Stimulated activated CD8-positive, alpha-beta memory T cell treated with anti-CD3 and anti-CD28 coated beads, Interleukin-15, amount 100 ng/mL, for 48 hours (primary cell): ENCODE results near the gene CNIH4.
"Not testable (repeated sequence)": the region's sequence is repeated elsewhere in the genome, so short reads cannot be mapped to it uniquely, and the experiment has no call there.

Experiments used
- DNase-seq, 2 donors: peaks; one replicate each; pipeline ENCODE4 v3.0.0-alpha.2; 2020; ENCODE audit warnings: low read depth in 2 of 2

CNIH4 gene

DNA sequence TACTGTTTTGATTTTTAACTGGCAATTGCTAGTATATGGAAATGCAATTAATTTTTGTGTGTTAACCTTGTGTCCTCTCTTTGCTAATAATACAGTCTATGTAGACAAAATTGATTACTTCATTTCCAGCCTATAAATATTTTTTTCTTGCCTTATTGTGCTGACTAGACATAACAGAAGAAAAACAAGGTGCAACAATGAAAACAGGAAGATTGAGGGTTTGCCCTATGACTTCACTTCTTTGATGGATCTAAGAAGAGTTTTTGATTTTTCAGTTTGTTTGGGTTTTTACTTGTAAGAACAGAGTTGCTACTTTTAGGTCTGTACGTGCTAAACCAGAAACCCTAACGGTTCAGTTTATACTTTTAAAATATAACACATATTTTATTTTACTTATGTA, 8.5 kb upstream of the CNIH4 start:
- DNase-seq, result no peak

DNA sequence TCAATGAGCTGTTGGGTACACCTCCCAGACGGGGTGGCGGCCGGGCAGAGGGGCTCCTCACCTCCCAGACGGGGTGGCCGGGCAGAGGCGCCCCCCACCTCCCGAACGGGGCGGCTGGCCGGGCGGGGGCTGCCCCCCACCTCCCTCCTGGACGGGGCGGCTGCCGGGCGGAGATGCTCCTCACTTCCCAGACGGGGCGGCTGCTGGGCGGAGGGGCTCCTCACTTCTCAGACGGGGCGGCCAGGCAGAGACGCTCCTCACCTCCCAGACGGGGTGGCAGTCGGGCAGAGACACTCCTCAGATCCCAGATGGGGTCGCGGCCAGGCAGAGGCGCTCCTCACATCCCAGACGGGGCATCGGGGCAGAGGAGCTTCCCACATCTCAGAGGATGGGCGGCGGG, 7.0 kb upstream of the CNIH4 start:
- not testable (repeated sequence) for DNase-seq

DNA sequence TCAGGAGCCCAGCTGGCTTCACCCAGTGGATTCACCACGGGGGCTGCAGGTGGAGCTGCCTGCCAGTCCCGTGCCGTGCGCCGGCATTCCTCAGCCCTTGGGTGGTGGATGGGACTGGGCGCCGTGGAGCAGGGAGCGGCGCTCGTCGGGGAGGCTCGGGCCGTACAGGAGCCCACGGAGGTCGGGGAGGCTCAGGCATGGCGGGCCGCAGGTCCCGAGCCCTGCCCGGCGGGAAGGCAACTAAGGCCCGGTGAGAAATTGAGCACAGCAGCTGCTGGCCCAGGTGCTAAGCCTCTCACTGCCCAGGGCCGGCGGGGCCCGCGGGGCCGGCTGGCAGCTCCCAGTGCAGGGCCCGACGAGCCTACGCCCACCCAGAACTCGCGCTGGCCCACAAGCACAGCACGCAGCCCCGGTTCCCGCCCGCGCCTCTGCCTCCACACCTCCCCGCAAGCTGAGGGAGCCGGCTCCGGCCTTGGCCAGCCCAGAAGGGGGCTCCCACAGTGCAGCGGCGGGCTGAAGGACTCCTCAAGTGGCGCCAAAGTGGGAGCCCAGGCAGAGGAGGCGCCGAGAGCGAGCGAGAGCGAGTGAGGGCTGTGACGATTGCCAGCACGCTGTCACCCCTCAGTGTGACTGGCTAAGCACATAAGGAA, 4.1 kb upstream of the CNIH4 start:
- not testable (repeated sequence) for DNase-seq

DNA sequence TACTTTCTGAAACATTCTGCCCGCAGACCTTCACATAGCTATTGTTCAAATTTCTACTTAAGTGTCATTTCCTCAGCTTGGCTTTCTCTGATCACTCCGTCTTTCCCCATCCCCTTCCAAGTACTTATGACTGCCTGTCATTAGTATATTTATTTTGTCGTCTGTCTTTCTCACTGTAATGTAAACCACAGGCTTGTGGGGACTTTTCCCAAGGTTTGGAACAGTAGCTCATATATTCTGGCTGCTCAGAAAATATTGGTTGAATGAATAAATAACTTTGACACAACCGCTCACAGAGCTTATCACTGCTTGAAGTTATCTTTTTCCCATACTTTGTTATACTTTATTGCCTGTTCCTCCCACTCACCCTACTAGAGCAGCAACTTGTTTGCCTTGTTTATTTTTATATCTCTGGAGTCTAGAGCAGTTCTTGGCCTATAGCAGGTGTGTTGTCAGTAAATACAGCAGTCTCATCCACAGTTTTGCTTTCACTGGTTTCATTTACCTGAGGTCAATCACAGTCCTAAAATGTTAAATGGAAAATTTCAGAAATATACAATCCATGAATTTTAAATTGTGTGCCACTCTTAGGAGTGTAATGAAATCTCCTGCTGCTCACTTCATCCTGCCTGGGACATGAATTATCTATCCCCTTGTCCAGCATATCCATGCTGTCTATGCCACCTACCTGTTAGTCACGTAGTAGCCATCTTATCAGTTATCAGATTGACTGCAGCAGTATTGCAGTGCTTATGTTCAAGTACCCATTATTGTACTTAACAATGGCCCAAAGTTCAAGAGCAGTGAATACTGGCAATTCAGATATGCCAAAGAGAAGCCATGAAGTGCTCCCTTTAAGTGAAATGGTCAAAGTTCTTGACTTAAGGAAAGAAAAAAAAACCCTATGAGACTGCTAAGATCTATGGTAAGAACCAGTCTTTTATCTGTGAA, 2.4 kb upstream of the CNIH4 start:
- DNase-seq, result no peak

DNA sequence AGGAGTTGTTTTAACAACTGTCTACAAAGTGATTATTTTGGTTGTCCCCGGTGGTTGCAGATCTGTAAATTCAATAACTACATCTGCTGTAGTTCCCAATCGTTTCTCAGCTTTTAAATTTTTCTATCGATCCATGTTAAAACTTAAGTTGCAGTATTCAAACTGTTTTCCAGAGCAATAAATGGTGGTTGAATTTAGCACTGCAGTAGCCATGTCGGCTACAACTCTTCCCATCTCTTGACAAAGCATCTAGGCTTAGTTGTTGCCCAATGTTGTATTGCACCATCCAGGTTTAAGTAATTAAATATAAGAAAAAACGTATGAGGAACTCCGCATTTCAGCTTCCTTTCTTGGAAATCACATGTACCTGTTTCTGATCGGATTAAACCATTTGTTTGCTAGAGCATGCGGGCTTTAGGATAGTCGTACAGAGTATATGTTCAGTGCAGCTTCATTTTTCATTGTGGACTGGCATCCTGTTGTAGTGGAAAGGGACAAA, 996 bp downstream of the CNIH4 start:
- DNase-seq, result no peak

DNA sequence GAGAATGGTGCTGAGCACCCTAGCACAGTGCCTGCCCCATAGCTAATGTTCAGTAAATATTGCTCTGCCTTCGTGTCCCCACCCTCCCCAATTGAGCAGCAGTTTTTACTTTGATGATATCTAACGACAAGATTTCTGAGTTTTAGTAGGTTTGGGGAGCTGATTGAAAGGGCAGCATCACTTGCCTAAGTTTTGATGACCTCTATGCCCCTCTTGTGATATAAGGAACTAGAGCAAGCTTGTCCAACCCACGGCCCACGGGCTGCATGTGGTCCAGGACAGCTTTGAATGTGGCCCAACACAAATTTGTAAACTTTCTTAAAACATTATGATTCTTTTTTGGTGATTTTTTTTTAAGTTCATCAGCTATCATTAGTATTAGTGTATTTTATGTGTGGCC, 1.6 kb downstream of the CNIH4 start:
- DNase-seq, result no peak

DNA sequence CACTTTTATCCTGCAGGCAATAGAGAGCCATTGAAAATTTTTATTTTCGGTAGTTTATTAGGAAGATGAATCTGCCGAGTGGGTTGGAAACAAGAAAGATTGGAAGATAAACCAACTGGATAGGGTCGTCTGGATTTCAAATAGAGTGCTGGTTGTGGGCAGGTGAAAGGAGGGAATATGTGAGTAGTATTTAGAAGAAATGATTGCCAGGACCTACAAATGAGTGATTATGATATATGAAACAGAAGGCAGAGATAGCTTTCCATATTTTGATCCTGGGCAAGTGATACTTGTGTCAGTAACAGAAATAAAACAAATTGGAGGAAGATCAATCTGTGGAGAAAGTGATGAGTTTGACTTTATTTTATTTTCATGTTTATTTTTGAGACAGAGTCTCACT, 2.5 kb downstream of the CNIH4 start:
- no peak for DNase-seq

DNA sequence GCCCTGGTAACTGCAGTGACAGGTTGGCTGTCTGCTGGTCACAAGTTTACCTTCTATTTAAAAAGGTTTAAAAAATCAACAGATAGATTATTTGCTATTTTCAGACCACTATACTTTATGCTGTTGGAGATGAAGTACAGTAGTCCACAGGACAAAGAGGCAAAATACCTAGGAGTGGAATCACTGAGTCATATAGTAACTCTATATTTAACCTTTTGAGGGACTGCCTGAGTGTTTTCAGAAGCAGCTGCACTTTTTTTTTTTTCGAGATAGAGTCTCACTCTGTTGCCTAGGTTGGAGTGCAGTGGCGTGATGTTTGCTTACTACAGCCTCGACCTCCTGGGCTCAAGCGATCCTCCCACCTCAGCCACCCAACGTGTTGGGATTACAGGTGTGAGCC, 11.7 kb downstream of the CNIH4 start:
- DNase-seq, result no peak

DNA sequence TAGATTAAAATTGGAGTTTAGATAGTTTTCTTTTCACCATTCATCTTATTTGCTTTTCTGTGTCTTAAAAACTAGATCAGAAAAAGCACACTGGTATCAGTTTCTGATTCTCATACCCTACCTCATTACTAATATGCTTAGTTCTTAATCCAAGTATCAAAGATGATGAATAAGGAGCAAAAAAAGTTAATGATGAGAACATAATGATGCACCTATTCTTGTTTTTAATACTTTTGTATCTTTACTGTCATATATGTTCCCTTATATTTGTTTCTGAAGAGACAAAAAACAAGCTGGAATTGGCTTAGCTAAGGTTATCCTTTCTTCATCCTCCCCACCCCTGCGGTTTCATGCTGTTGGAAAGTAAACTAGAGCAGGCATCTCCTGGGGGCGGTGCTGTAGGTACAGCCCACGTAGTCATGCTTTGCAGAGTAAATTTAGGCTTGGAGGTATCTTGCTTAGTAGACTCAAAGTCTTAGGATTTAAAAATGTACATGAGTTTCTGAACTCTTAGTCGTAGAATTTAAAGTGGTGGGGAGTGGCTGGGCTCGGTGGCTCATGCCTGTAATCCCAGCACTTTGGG, 16.4 kb downstream of the CNIH4 start:
- DNase-seq, result no peak

DNA sequence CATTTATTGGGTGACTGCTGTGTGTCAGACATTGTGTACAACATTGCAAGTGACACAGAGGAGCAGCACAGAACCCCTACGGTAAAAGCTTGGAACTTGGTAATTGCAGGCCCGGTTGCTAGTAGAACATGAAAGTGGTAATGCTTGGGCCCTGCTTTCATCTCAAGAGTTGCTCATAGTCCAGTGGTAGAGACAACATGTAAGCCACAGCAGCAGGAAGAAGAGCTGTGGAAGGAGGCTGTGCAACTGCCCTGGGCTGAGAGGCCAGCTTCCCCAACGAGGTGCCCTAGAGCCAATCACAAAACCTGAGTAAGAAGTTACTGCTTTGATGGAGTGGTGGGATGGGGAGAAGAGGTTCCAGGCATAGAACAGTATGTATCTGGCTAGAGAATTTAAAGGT, 18.4 kb downstream of the CNIH4 start:
- no peak for DNase-seq

DNA sequence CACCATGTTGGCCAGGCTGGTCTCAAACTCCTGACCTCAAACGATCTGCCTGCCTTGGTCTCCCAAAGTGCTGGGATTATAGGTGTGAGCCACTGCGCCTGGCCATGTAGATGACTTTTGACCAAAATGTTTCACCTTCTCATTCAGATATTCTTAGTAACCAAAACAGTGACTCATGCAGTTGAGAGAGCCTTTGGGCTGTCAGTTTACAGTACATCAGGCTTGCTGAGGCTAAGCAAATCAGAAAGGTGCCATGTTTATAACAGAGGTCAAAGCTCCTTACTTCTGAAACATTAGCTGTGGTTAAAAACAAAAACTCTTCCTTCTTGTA, 21.0 kb downstream of the CNIH4 start:
- DNase-seq, result peak in 1 of 2 donors; percentile 42

DNA sequence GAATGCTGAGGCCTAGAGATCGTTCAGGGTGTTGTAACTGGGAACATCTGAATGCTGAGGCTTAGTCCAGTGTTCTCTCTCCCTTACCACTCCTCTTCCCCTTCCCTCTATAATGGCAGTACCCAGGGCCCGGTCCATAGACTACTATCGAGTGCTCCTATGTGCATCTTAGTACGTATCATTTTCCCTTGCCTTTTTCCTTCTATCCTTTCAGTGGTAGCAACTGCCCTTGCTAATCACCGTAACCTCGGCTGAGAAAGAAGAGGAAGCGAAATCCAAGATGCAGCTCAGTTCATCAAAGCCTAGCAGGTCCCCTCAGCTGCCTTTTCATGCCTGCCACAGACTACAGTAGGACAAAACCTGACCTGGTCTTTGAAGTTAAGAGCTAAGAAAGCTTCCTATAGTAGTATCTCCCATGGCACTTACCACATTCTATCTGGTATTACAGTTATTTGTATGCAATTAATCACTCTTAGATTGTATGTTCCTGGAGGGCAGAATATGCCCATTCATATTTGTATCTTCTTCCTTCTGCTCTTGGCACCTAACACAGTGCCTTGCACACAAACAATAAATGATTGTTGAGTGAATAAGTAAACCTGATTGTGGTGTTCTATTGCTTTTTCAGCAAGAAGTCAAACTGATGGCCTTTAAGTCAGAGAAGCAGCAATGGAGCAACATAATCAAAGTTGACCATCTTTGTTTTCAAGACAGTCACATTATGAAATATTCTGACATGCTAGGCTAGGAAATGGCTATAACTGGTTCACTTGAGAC, 22.4 kb downstream of the CNIH4 start:
- no peak for DNase-seq

DNA sequence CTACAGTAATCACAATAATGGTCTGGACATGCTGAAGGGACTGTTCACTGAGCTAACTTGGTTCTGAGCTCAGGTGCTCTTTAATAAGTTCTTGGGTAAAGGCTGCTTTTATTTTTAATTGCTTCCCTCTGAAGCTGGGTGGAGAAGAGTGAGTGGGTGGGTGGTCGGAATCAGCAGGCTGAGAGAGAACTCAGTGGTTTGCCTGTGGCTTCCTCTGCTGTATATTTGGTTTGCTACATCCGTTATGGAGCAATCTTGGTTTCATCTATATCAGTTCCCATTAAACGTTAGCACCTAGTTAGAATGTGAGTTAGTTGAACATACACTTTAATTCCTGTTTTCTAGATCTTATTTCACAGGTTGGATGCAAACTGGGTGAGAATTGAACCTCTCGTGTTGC, 23.3 kb downstream of the CNIH4 start:
- DNase-seq, result peak; percentile 39 to 49

DNA sequence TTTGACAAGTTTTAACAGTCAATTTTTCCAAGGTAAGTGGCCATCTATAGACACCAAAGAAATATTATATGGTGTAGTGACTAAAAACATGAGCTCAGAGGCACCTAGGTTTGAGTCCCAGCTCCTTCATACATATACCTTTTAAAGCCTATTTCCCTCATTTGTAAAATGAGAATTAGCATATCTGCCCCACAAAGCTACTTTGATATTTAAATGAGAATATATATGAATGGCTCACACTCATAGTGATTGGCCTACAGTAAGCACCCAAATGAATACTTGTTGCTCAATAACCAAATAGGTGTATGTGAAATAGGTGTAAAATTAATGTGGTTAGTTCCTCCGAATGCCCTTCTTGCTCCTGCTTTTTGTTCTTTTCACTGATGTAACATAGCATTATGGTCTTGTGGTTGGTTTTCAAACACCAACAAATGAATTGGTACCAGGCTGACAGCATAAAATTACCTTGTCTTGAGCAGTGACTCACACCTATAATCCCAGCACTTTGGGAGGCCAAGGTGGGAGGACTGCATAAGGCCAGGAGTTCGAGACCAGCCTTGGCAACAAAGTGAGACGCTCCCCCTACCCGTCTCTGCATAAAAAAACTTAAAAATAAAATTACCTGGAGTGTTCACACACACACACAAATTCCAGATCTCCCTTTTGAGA, 25.3 kb downstream of the CNIH4 start:
- no peak for DNase-seq

DNA sequence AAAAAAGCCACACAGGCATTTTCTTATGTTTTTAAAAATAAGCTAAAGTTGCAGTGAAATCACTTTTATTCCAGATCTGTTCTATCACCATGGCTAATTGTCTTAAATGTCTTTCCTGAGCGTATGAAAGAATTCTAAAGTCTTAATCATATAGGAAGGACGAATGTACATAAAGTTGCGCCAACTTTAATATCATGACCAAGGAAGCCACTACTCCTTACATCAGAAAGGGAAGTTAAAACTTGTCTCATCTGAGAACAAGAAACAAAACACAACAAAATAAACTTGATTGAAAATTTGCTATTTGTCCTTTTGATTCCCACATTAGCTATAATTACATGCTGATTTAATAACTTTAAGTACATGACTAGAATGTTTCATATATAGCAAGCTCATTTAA, 26.5 kb downstream of the CNIH4 start:
- no peak for DNase-seq

DNA sequence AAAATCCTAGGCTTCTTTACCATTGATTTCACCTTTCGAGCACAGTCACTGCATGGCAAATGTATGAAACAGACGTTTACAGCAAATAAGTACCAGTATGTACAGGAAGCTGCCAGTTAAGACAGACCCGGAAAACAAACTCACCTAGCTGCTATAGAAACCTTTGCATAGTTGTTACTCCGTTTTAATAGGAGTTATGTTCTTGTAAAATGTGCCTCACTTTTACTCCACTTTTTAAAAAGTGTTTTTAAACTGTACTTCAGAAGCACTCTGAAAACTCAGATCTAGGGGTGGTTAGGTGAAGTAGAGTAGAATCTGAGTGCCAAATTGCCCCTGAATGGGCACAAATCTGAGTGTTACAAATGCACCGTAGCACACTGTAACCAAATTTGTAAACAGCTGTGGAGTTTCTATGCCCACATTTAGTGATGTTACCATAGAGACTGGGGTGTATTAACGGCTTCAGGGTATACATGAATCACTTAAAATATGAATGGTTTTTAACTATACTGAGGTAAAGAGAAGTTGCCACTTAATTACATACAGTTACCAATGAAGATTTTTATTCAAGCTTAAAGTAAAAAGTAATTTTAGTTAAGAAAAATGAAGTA, 30.7 kb downstream of the CNIH4 start:
- no peak for DNase-seq

DNA sequence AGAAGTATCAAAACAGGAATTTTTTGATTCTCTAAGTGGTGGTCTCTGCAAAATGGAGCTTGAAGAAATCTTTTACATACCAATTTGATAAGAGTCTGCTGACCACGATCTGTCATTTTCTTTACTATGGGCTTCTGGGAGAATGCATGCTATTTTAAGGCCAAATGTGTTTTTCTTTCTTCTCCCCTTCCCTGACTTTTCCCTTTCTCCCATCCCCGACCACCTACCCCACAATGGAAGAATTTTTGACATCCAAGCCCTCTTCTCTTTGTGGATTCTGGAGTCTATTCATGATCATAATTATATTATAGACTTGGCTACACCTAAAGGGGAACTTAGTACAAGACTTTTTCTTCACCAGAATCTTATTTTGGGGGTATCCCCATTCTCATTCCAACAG, 31.3 kb downstream of the CNIH4 start:
- no peak for DNase-seq

DNA sequence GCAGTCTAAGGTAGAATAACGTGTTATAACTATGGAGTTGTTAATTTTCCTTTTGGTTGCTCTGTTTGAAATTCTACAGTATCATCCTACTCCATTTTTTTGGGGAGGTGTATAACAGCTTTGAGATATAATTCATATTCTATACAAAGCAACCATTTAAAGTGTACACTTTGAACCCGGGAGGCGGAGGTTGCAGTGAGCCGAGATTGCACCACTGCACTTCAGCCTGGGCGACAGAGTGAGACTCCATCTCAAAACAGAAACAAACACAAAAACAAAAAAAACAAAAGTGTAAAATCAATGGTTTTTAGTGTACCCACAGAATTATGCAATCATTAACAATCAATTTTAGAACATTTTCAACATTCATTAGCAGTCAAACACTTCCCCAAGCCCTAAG, 33.8 kb downstream of the CNIH4 start:
- DNase-seq, result no peak

DNA sequence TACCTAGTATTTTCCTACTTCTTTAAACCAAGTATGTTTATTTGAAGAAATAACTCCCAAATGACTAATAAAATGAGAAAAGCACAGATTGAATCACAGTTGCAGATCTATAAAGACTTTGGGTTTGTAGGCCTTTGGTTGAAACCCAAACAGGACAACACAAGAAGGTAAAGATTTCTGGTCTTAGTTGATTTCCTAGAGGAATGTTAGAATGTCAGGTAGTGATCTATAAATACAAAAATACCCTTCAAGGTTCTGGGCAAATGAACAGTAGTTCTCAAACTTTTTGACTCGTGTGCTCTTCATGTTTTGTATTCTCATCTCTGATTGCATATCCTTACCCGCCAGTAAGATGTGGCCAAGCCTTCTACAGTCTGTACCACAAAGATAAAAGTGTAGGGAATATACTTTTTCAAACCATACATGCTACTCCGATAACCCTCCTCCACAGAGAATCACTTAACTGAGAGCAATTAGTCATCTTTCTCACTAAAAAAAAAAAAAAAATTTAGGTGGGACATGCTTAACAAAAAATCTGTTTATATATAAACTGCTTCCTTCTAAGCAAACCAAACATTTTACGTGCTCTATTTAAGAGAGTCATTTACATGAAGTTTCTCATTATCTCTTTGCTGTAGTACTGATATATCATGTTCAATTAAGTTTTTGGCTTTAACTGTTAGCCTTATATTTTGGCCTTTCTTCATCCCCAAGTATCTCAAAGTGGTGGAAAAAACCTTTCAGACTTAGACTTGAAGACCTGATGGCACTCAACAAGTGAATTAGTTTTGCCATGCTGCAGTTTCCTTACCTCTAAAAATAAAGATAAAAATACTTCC, 36.0 kb downstream of the CNIH4 start:
- DNase-seq, result no peak

DNA sequence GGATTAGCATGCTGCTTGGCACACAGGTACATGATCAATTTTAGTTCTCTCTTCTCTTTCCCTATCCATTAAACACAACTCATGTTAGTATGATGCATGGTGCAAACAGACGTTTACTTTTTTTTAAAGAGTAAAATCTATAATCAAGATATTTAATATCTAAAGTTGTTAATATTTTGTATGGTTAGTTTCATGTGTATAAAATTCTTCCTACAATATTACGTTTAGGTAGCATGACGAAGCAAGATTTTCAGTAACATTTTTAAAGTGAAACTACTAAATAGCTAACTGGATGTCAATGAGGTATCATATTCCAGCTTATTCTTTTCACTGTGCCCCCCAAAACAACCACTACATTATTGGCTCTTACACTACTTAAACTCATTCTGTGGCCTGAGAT, 36.6 kb downstream of the CNIH4 start:
- DNase-seq, result no peak
